Cortex of kidney (tissue), 1 donor: ENCODE measurements around the gene YEATS4.

Experiments used
- DNase-seq: peaks from one replicate; lab custom pipeline; 2025; lab: John Stamatoyannopoulos, UW

Gene YEATS4

DNA sequence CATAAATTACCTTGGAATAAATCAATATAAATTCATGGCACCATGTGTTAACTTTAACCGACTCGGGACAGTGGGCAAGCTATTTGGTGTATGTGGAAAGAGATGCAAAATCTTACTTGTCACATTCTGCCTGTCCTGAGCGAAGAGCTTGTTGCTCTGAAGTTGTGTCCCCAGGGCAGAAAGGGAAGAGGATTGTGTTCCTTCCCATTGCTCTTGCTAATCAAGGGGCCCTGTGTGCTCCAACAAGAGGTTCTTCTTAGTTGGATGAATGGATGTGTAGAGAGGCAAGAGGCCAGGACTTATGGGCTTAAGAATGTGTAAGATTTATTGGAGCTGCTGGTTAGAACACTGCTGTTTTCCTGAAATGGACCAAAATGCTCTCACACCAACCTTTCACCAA lies 74.1 kb downstream of the YEATS4 start:
- no peak for DNase-seq

GRCh38 chr12:69435644-69436043 lies 76.1 kb downstream of the YEATS4 start:
- DNase-seq = no peak

DNA sequence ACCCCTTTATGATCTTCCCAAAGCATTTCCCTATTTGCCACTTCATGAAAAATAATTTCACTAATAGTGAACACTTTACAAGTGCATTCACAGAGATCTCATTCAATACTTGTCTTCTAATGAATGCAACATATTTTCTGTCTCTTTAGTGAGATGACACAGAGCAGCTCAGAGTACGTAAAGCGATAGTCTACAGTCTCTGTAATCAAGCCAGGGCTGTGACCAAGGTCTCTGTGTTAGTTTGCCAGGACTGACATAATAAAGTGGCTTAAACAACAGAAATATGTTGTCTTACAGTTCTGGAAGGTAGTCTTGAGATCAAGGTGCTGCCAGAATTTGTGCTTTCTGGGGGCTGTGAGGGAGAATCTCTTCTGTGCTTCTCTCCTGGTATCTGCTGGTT lies 77.5 kb downstream of the YEATS4 start:
- no peak for DNase-seq

GRCh38 chr12:69438539-69438938 lies 79.0 kb downstream of the YEATS4 start:
- no peak for DNase-seq

DNA sequence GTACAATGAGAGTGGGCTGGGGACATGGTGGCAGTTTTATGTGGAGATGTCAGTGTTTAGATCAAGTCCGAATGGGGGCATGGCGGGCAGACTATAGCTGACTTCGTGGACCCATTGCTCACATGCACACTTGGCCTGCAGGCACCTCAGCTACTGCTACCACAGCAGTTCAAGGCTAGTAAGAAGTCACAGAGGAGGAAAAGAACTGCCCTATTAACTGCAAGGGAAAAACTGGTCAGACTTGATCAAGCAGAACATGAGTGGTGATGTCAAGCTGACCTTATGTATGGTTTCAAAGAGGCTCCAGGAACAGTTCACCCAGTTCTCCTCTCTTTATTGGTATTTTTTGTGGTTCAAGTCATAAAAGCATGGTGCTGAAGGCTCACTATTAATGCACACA lies 80.5 kb downstream of the YEATS4 start:
- no peak for DNase-seq
